ENCODE results near the gene HEMK1.

HEMK1 gene

GRCh38 chr3:50617096-50617791 lies 47.9 kb downstream of the HEMK1 start, which contains the start of gene MAPKAPK3:
Gene MAPKAPK3 (plus strand): TSS chr3:50617151. CDS start chr3:50617566, 415 bp downstream.
- peak within 1 kb of the TSS; percentile 83 to 99 for H3K4me3 ChIP-seq
- H3K36me3 ChIP-seq: no peaks in the 10 kb centered on the region
- H3K9me3 ChIP-seq: no peaks in the 10 kb centered on the region
- peak; percentile 47 to 81 for DNase-seq
- H3K4me1 ChIP-seq: peaks cover 0 to 35% (median 20%) of the 10 kb centered on the region in 4 donors
- H3K27ac ChIP-seq: peak within 1 kb of the TSS; percentile 88 to 90
- TF ChIP-seq CTCF (IDR thresholded peaks at IDR 0.05): no peak
- no peaks in the 10 kb centered on the region for H3K27me3 ChIP-seq
- intact Hi-C loops (cut with DNase I; ENCODE audit: low total_unique reads): loop anchor here (5.0 kb wide), 1 partner anchor 775 kb away; the partner anchor contains the start of gene RBM15B

- intact Hi-C loops (cut with DNase I; ENCODE audit: low total_unique reads): loop anchor here (5.0 kb wide), 1 partner anchor 774 kb away; the partner anchor contains the start of gene RBM15B
- H3K27ac ChIP-seq: peak overlapping the region; percentile 88 to 90
- no peaks in the 10 kb centered on the region for H3K9me3 ChIP-seq
- DNase-seq: no peak
- H3K27me3 ChIP-seq: no peaks in the 10 kb centered on the region
- no peak for TF ChIP-seq CTCF (IDR thresholded peaks at IDR 0.05)
- H3K4me3 ChIP-seq: peak overlapping the region; percentile 83 to 99
- H3K36me3 ChIP-seq: peaks cover 0 to 5% (median 0%) of the 10 kb centered on the region in 3 donors
- H3K4me1 ChIP-seq: peaks cover 0 to 28% (median 12%) of the 10 kb centered on the region in 4 donors
These were observed 48.7 kb downstream of the HEMK1 start for GRCh38 chr3:50617911-50618481.

GRCh38 chr3:50620420-50620819 lies 51.1 kb downstream of the HEMK1 start:
- Histone ChIP-seq H3K9me3 (no peaks in the 10 kb centered on the region), H3K4me3 (no peak overlapping the region), H3K36me3 (peaks cover 0 to 7% (median 0%) of the 10 kb centered on the region in 3 donors), H3K4me1 (peaks cover 0 to 40% (median 14%) of the 10 kb centered on the region in 4 donors), H3K27ac (no peak overlapping the region), H3K27me3 (no peaks in the 10 kb centered on the region)
- no peak for TF ChIP-seq CTCF (IDR thresholded peaks at IDR 0.05)
- intact Hi-C loops (cut with DNase I; ENCODE audit: low total_unique reads): no loop called here
- DNase-seq: no peak

GRCh38 chr3:50620820-50621219 lies 51.5 kb downstream of the HEMK1 start:
- intact Hi-C loops (cut with DNase I; ENCODE audit: low total_unique reads): no loop called here
- Histone ChIP-seq H3K27ac (no peak overlapping the region), H3K4me3 (no peak overlapping the region), H3K36me3 (peaks cover 0 to 7% (median 0%) of the 10 kb centered on the region in 3 donors), H3K4me1 (peaks cover 0 to 40% (median 14%) of the 10 kb centered on the region in 4 donors), H3K9me3 (no peaks in the 10 kb centered on the region), H3K27me3 (no peaks in the 10 kb centered on the region)
- no peak for TF ChIP-seq CTCF (IDR thresholded peaks at IDR 0.05)
- no peak for DNase-seq

- Histone ChIP-seq H3K9me3 (no peaks in the 10 kb centered on the region), H3K36me3 (peaks cover 0 to 7% (median 0%) of the 10 kb centered on the region in 3 donors), H3K4me1 (peaks cover 0 to 43% (median 13%) of the 10 kb centered on the region in 4 donors), H3K4me3 (no peak overlapping the region), H3K27ac (no peak overlapping the region), H3K27me3 (no peaks in the 10 kb centered on the region)
- TF ChIP-seq CTCF (IDR thresholded peaks at IDR 0.05): no peak
- no peak for DNase-seq
- intact Hi-C loops (cut with DNase I; ENCODE audit: low total_unique reads): no loop called here
These were observed 53.6 kb downstream of the HEMK1 start for GRCh38 chr3:50622881-50623280.
